NCI-H187 (cell line): ENCODE data around the gene FLVCR1.
A peak's percentile ranks its signal among the peaks of the same experiment; 100 is the strongest.

Experiments used
- DNase-seq, 2 experiments: peaks; one replicate each; lab custom pipeline; 2025; lab: John Stamatoyannopoulos, UW

FLVCR1 gene

DNA sequence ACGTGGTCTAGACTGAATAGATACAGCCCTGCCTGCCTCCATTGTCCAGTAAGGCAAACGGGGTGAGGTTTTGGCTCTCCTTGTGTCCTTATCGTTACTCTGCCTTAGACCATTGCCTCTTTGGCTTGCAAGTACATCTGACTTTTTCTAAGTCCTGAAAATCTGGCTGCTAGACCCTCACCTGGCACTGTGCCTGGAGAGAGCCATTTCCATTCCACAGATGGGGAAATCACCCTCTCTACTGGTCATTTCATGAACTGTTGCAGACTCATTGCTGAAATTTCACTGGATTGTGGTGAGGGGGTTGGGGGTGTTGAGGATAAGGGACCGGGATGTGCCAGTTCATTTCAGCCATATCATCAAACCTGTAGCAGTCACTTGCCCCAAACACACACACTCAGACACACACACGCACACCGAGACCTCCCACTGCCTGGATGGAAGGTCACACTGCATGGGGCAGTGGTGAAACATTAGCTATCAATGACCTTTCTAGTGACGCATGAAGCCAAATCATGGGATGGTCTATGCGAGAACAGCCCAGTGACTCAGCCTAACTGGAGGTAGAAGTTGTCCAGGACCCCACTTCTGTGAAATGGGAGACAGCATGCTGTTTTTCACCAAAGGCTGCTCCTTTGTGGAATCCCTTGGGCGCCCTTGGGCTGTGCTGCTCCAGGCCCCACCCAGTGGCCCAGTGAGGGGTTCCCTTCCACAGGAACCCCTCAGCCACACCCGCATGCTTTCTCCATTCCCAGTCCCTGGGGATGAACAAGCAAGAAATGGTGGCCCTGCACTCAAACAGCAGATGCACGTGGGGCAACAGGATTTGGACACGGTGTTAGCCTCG lies 57.4 kb downstream of the FLVCR1 start:
- no peak for DNase-seq

GRCh38 chr1:212916481-212917133 lies 58.5 kb downstream of the FLVCR1 start:
- no peak for DNase-seq

GRCh38 chr1:212917134-212917485 lies 59.0 kb downstream of the FLVCR1 start:
- no peak for DNase-seq

GRCh38 chr1:212917858-212918257 lies 59.8 kb downstream of the FLVCR1 start:
- no peak for DNase-seq

GRCh38 chr1:212918824-212919223 lies 60.7 kb downstream of the FLVCR1 start:
- peak in 1 of 2 experiments; percentile 5 for DNase-seq

DNA sequence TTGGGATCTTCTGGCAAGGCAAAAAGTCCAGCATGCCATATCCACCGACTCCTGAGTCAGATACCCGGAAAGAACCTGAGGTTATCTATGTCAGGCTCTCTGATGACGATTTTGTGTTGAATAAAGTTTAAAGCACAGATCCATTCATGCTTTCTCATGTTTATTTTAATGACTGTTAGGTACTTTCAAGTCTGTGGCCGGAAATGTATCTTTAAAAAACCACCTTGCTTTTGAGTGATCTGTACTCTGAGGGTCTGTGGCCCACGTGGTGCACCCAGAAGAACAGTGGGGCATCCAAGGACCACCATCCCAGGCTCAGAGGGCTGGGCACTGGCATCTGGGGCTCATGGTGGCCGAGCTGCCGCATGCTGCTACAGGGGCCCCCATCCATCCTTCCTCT lies 62.2 kb downstream of the FLVCR1 start:
- no peak for DNase-seq

GRCh38 chr1:212920896-212921295 lies 62.8 kb downstream of the FLVCR1 start:
- no peak for DNase-seq

GRCh38 chr1:212922016-212922415 lies 63.9 kb downstream of the FLVCR1 start:
- DNase-seq, result no peak

DNA sequence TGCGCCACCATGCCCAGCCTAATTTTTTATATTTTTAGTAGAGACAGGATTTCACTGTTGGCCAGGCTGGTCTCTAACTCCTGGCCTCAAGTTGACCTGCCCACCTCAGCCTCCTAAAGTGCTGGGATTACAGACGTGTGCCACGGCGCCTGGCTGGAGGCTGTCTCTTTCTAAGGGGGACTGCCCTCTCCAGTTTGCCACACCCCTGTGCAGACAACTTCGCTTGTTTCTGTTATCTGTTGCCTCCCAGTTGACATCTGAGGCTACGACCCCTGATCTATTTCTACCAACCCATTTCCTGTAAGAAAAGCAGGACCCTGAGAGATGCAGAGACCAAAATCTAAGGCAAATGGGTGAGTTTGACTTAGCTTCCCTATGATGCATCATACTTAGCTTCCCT lies 68.3 kb downstream of the FLVCR1 start:
- no peak for DNase-seq

- no peak for DNase-seq
Observed at GRCh38 chr1:212928323-212929291, 70.5 kb downstream of the FLVCR1 start.

DNA sequence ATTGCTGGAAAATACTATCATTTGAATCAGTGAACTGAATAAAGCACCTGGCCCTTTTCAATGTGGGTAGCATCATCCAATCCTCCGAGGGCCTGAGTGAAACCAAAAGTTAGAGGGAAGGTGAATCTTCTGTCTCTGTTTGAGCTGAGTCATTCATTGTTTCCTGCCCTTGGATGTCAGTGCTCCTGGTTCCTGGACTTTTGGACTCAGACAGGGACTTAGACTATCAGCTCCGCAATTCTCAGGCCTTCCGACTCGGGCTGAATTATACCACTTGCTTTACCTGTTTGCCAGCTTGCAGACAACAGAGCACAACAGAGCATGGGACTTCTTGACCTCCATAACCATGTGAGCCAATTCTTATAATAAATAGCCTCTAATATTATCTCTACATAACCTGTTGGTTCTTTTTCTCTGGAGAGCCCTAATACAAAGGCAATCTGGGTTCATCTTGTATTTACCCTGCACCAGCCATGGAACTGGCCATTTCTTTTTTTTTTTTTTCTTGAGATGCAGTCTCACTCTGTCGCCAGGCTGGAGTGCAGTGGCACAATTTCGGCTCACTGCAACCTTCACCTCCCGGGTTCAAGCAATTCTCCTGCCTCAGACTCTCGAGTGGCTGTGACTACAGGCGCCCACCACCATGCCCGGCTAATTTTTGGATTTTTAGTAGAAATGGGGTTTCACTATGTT lies 73.1 kb downstream of the FLVCR1 start:
- DNase-seq, result no peak

GRCh38 chr1:212933815-212934471 lies 75.9 kb downstream of the FLVCR1 start:
- DNase-seq, result no peak

- no peak for DNase-seq
Observed at GRCh38 chr1:212935387-212935981, 77.4 kb downstream of the FLVCR1 start.

DNA sequence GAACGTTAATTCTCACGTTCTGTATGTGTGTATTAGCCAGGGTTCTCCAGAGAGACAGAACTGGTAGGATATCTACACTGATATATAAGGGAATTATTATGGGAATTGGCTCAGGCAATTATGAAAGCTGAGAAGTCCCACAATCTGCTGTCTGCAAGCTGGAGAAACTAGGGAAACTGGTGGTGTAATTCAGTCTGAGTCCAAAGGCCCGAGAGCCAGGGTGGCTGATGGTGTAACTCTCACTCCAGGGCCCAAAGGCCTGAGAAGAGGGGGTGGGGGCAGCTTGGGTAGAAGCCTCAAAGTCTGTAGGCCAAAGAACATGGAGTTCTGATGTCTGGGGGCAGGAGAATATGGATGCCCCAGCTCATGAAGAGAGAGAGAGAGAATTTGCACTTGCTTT lies 79.0 kb downstream of the FLVCR1 start:
- no peak for DNase-seq

DNA sequence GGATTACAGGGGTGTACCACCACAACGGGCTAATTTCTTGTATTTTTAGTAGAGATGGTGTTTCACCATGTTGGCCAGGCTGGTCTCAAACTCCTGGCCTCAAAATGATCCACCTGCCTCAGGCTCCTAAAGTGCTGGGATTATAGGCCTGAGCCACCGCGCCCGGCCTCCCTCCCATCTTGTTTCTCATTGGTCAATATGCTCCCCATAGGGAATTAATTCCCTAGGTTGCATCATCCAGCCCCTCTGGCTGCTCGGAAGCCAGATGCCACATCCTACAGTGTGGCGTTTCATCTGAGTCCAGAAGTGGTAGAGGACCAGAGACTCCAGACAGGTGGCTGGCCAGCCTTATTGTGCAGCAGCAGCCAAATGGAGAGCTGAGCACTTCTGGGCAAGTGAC lies 80.8 kb downstream of the FLVCR1 start:
- no peak for DNase-seq

DNA sequence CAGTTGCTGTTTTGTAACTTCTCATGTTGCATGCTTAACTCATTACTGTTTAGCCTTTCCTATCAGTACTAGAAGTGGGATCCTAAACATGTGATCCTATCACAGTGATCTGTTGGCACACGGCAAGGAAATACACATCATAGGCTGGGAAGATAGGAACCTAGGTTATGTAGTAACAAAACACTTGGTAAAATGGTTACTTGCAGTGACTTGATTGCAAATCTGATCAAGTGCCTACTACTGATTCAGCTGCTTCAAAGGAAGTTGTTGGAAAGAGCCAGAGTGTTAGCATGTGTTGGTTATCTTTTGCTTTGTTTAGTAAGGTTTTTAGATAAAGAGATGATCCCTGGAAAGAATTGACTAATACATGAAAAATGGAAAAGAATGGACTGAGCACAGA lies 83.4 kb downstream of the FLVCR1 start:
- DNase-seq, result no peak

DNA sequence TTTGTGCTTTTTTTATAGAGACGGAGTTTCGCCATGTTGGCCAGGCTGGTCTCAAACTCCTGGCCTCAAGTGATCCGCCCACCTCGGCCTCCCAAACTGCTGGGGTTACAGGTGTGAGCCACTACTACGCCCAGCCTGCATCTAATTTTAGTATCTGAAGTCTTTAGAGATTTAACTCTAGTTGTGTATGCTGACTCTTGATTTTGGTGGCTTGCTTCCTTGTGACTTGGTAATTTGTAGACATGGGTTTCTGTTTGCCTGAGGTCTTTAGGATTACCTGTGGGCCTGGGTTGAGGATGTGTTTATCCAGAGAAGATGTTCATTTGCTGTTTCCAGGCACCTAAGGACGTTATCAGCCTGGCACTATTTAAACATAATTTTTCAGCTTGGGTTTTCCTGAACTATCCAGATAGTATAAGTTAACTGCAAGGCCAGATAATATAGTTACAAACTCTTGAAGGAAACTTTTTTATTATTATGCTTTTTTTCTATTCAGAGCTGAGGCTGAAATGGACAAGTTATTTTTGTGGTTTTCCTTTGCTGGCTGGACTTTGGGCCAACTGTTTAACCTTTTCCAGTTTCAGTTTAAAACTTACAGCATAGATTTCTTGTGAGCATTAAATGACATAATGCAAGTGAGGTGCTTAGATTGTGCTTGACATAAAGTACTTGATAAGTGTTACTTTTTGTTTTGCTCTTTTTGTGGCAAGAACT lies 84.8 kb downstream of the FLVCR1 start:
- DNase-seq, result no peak

GRCh38 chr1:212943393-212943710 lies 85.3 kb downstream of the FLVCR1 start:
- DNase-seq, result no peak

DNA sequence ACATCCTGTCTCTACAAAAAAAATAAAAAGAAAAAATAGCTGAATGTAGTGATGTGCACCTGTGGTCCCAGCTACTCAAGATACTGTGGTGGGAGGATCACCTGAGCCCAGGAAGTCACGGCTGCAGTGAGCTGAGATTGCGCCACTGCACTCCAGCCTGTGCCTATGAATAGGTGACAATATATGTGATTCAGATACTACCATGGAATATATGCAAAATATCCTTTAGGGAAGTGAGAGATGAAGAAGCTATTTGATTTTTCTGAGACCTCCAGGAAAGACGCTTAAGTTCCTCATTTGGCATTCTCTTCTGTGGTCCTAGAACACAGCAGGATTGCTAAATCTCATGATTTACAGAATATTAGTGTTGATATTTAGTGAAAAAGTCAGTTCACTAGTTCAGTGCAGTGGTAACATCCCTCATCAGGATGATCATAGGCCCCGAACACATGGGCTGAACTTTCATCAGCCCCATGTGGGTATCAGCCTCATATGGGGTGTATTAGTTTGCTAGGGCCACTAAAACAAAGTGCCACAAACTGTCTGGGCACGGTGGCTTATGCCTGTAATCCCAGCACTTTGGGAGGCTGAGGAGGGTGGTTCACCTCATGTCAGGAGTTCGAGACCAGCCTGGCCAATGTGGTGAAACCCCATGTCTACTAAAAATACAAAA lies 86.3 kb downstream of the FLVCR1 start:
- no peak for DNase-seq

DNA sequence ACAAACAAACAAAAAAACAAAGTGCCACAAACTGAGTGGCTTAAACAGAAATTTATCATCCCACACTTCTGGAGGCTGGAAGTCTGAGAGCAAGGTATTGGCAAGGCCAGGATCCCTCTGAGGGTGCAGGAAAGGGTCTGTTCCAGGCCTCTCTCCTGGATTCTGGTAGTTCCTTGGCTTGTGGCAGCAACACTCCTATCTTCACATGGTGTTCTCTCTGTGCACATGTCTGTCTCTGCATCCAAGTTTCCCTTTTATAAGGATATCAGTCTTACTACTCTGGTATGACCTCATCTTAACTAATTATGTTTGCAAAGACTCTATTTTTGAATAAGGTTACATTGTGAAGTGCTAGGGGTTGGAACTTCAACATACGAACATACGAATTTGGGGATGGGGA lies 87.0 kb downstream of the FLVCR1 start:
- no peak for DNase-seq
